ENCODE results near the gene SNURF.
"Not testable (repeated sequence)": the region's sequence is repeated elsewhere in the genome, so short reads cannot be mapped to it uniquely, and the experiment has no call there.

The SNURF gene, protein sequence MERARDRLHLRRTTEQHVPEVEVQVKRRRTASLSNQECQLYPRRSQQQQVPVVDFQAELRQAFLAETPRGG

GRCh38 chr15:24954783-24955530 lies at the start of gene SNURF, which contains the start of gene SNRPN:
SNURF (plus strand) TSS chr15:24954987; CDS start chr15:24955049, 62 bp downstream.
SNRPN (plus strand) TSS chr15:24954987; CDS start chr15:24974454, 19,467 bp downstream.
- peak; percentile 78 for DNase-seq

- DNase-seq = no peak
These were observed 38.3 kb upstream of the SNURF start for GRCh38 chr15:24916305-24917009.

DNA sequence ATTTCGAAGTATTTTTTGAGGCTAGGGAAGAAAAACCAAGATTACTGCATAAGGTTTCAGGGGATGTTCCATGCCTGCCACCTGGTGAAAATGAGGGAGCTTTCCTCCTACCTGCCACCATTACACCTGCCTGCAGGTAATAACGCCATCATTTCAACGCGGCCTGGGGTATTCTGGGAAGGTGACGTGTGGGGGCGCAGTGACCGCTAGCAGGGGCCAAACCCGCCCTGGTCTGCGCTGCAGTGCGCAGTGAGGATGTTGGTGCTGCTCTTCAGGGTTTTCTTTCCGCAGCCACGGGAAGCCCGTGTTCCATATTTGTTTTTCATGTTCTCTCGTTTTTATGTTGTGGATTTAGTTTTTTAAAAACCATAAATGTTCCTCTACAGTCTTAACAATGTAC lies 37.4 kb upstream of the SNURF start:
- DNase-seq = no peak

DNA sequence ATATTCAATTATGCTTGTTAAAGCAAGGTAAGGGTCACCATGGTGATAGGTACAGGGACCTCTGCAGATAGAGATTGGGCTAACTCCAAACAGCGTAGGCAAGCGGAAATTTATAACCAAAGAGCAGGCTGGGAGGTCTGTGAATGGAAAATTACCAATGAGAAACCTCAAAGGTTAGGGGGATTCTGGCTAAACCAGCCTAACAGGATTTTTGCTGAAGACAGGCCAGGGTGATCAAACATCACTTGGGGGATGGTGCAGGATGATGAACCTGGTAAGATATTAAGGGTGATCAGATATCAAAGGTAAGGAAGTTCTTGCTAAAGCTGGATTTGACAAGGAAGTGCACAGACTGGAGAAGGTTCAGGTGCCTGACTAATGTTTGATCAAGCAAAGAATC lies 35.3 kb upstream of the SNURF start:
- no peak for DNase-seq

DNA sequence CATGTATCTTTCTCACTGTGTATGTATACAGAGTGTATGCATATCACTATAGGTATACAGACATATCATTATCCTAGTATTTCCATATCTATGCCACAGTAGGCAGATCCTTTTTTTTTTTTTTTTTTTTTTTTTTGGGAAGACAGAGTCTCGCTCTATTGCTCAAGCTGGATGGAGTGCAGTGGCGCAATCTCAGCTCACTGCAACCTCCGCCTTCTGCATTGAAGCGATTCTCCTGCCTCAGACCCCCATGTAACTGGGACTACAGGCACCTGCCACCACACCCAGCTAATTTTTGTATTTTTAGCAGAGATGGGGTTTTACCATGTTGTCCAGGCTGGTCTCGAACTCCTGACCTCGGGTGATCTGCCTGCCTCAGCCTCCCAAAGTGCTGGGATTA lies 32.0 kb upstream of the SNURF start:
- not testable (repeated sequence) for DNase-seq

GRCh38 chr15:24924153-24924552 lies 30.6 kb upstream of the SNURF start:
- DNase-seq = no peak

- no peak for DNase-seq
These were observed 30.2 kb upstream of the SNURF start for GRCh38 chr15:24924621-24925020.

DNA sequence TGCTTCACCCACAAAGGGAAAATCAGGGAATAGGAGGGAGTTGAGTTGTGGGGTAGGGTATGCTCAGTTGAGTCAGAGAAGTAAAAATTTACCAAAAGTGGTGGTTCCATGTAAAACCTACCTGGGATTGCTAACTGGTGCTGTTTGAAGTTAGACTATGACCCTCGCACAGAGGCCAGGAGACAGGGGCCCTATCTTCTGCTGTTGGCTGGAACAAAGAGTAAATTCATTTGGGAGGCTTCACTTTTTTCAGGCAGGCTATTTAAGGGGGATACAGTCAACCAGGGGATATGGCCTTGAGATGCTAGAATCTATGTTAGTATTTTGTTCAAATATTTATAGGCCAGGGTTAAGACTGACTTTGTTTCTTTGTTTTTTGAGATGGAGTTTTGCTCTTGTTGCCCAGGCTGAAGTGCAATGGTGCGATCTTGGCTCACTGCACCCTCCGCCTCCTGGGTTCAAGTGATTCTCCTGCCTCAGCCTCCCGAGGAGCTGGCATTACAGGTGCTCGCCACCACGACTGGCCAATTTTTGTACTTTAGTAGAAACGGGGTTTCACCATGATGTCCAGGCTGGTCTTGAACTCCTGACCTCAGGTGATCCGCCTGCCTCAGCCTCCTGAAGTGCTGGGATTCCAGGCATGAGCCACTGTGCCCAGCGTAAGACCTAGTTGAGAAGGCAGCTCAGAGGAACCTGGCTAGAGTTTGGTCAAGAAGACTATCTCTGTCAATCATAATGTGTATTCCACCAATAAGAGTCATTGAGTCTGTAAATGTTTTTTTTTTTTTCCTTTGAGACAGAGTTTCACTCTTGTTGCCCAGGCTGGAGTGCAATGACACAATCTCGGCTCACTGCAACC lies 22.7 kb upstream of the SNURF start:
- DNase-seq = not testable (repeated sequence)

- DNase-seq = no peak
These were observed 21.1 kb upstream of the SNURF start for GRCh38 chr15:24933716-24934115.

DNA sequence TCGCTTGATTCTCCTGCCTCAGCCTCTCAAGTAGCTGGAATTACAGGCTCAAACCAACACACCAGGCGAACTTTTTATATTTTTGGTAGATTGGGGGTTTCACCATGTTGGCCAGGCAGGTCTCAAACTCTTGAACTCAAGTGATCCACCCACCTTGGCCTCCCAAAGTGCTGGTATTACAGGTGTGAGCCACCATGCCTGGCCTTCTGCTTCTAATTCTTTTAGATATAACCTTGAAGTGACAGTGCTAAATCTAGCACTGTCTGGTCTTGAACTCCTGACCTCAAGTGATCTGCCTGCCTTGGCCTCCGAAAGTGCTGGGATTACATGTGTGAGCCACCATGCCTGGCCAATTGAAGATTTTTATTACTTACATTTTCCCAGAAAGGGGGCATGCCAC lies 16.6 kb upstream of the SNURF start:
- DNase-seq = not testable (repeated sequence)

DNA sequence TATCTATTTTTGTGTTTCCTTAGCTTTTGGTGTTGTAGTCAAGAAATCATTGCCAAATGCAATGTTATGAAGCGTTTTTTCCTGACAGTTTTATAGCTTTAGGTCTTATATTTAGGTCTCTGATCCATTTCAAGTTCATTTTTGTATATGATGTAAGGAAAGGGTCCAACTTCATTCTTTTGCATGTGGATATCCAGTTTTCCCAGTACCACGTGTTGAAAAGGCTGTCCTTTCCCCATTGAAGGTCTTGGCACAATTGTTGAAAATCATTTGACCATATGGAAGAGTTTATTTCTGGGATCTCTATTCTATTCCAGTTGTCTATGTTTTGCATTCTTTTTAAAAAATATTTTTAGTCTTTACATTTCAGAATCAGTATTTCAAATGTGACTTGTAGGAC lies 14.6 kb upstream of the SNURF start:
- no peak for DNase-seq

- peak; percentile 18 for DNase-seq
These were observed 11.4 kb upstream of the SNURF start for GRCh38 chr15:24943361-24943760.

DNA sequence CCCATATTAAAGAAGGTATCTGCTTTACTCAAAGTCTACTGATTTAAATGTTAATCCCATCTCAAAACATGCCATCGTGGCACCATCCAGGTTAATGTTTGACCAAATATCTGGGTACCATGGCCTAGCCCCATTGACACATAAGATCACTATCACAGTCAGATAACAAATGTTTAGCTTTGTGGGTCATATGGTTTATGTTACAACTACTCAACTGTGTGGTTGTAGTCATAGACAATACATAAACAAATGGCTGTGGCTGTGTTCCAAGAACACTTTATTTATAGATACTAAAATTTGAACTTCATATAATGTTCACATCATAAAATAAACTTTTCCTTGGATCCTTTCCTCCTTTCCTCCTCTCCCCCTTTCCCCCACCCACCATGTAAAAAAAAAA lies 9.8 kb upstream of the SNURF start:
- no peak for DNase-seq

- no peak for DNase-seq
These were observed 9.1 kb upstream of the SNURF start for GRCh38 chr15:24945711-24946110.

DNA sequence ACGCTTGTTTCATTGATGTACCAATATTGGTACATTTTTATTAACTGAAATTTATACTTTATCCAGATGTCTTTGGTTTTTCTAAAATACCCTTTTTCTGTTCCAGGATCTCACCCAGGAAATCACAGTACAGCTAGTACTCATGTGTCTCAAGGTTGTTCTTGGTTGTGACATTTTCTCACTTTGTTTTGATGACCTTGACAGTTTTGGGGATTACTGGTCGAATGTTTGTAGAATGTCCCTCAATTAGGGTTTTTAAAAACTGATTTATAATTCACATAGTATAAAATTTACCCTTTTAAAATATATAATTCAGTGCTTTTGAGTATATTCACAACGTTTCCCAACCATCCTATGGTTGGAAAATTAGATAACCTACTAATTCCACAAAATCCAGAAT lies 6.3 kb upstream of the SNURF start:
- DNase-seq = no peak

DNA sequence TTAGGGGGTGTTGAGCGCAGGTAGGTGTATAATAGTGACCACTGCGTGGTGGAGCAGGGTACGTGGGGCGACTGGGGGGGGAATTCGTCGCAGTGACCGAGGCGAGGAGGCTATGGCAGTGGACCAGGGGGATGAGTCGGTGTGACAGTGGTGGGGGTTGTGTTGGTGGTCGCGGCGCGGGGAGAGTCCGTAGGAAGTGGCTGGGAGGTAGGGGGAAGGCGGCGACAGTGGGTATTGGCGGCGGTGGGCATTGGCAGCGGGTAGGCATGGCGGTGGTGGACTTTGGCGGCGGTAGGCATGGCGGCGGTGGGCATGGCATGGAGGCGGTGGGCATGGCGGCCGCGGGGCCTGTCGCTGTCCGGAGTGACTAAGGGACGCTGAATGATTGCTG lies 739 bp downstream of the SNURF start:
- peak; percentile 35 for DNase-seq

GRCh38 chr15:24956111-24956838 lies 1.5 kb downstream of the SNURF start:
- peak; percentile 90 for DNase-seq

GRCh38 chr15:24957691-24958090 lies 2.9 kb downstream of the SNURF start:
- DNase-seq = no peak

DNA sequence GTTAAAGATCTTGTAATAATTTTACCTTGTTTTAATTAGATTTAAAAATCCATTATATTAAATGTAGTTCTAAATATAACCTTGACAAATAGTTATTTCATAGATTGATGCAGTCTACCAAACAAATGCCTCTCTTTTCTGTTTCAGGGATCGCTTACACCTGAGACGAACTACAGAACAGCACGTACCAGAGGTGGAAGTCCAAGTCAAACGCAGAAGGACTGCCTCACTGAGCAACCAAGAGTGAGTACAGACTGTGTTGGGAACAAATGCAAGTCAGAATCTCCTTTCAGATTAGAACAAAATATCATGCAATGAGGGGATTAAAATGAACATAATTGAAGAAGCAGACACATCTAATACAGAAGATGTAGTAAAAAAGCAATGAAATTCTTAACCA lies 7.2 kb downstream of the SNURF start:
- DNase-seq = no peak

GRCh38 chr15:24962880-24963279 lies 8.1 kb downstream of the SNURF start:
- no peak for DNase-seq

DNA sequence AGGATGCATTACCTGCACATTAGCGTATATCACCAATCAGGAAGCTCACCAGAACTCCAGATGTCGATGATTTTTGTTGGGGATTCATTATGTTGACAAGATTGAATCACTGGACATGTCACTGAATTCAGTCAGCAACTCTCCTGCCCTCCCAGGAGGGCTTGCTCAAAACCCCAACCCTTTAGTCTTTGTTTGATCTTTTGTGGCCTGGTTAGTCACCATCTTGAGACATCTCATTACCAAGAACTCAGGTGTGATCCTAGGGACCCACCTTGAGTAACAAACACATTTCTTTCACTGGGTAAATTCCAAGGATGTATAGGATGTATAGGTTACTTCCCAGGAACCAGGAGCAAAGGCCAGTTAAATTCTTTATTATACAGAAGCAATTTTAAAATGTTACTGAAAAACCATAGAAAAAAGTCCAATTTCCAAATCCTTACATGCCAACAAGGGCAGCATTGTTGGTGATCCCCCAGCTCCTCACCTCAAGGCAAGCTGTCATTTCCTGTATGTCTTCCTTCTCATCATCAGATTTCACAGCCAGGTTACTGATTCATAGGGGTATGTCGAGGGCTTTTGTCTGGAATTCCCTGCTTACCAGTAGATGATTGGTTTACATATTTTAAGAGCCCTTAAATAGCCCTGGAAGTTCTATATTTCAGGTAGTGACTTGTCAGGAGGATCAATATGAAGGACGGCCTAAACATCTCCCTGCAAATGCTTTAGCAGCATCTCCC lies 11.7 kb downstream of the SNURF start:
- DNase-seq = no peak

GRCh38 chr15:24971052-24971451 lies 16.3 kb downstream of the SNURF start:
- no peak for DNase-seq
